CD4-positive, alpha-beta T cell treated with Interleukin-2 at 100 ng/mL for 4 hours (primary cell): ENCODE data around the gene LMNB1.
"Not testable (repeated sequence)": the region's sequence is repeated elsewhere in the genome, so short reads cannot be mapped to it uniquely, and the experiment has no call there.

Source experiments
- DNase-seq: peaks from one replicate; pipeline ENCODE4 v3.0.0-alpha.2; 2020; ENCODE audit warnings: low spot score

Gene LMNB1

DNA sequence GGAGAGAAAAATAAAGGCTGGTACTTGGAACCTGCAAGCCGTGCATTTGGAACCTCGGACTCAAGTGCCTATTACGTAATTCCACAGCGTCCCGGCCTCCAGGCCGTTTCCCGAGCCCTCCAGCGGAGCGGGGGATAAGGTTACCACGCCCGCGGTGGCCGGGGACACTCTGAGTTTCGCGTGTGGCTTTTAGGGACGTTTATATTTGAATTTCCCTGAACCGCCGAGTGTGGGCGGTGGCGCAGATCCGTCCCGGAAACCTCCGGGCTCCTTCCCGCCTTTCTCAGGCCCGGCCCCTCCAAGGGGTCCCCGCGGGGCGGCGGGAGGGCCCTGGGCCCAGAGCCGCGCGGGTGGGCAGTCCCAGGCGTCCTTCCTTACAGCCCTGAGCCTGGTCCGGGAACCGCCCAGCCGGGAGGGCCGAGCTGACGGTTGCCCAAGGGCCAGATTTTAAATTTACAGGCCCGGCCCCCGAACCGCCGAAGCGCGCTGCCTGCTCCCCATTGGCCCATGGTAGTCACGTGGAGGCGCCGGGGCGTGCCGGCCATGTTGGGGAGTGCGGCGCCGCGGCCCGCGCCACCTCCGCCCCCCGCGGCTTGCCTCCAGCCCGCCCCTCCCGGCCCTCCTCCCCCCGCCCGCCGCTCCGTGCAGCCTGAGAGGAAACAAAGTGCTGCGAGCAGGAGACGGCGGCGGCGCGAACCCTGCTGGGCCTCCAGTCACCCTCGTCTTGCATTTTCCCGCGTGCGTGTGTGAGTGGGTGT is at the start of gene LMNB1:
Gene LMNB1 (plus strand): TSS at position 638 of the 758 bp plus-strand sequence. CDS start 373 bp downstream, outside the sequence.
- DNase-seq: peak; percentile 93

- DNase-seq: no peak
Measured at GRCh38 chr5:126732716-126733115, 44.2 kb upstream of the LMNB1 start.

GRCh38 chr5:126734573-126734972 is 42.4 kb upstream of the LMNB1 start:
- not testable (repeated sequence) for DNase-seq

DNA sequence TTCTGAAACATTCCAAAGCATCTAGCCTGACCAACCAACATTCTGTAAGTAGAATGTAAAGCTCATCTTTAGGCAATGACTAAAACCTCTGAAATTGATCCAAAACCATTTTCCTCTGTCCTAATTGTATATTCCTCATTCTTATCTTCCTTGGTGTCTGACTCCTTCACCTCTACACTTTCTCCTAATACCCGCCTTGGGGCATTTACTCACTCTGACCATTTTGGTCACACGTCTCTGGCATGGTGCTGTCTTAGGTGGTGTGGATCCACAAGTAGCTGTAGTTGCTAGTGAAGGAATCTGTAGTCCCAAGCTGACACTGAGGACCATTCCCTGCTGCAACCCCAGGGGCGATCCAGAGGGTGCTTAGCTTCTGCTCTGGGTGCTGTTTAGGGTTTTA is 40.8 kb upstream of the LMNB1 start:
- DNase-seq: no peak

- no peak for DNase-seq
Measured at GRCh38 chr5:126741361-126741760, 35.6 kb upstream of the LMNB1 start.

DNA sequence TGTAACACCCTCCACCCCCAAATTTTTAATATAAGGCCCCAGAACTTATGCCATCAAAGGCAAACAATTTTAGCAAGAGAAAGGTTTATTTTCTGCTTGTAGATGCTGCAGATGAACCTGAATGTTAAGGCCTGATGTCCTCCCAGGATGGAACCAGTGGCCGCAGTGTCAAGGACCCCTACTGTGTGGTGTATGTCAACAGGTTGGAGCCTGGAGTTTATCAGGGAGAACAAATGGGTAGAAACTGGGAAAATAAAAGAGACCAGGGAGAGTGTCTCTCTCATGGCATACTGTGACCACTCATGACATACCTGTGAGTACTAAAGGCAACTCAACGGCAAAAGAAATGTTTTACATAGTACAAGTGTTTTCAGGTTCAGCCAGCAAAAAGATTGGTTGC is 34.5 kb upstream of the LMNB1 start:
- DNase-seq: no peak

- no peak for DNase-seq
Measured at GRCh38 chr5:126744836-126745235, 32.1 kb upstream of the LMNB1 start.

DNA sequence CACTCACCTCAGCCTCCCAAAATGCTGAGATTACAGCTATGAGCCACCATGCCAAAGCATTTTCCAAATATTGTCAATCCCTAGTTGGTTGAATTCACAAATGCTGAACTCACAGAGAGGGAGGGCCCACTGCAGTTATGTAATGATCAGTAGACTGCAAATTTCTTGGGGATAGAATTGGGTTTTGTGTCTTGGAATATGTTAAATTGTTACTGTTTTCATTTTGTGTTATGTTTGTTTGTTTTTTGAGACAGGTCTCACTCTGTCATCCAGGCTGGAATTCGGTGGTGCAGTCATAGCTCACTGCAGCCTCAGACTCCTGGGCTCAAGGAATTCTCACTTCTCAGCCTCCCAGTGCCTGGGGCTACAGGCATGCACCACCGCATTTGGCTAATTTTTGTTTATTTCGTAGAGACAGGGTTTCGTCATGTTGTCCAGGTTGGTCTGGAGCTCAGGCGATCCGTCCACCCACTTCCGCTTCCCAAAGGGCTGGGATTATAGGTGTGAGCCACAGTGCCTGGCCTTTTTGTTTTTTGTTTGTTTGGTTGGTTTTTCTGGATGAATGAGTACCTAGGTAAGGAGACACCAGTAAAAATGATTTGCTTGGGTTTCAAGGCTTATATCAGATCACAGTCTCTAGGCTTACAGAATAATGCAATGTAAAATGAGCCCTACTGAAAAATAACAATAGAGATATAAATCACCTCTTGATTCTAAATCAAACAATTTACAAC is 31.5 kb upstream of the LMNB1 start:
- DNase-seq: no peak

DNA sequence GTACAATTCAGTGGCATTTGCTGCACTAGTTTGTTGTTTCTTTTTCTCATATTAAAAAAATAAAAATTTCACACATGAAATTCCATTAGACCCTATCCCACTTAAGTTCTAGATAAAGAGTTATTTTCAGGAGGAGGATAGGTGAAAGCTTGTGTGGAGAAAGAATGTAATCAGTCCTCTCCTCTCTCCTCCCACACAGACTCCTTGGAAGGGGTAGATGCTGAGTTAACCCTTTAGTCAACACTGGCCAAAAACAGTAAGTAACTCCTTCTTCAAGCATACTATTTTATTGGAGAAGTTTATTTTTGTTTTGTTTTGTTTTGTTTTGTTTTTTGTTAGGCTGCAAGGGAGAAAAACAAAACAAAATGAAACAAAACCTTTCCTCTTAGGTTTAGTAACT is 30.6 kb upstream of the LMNB1 start:
- no peak for DNase-seq

DNA sequence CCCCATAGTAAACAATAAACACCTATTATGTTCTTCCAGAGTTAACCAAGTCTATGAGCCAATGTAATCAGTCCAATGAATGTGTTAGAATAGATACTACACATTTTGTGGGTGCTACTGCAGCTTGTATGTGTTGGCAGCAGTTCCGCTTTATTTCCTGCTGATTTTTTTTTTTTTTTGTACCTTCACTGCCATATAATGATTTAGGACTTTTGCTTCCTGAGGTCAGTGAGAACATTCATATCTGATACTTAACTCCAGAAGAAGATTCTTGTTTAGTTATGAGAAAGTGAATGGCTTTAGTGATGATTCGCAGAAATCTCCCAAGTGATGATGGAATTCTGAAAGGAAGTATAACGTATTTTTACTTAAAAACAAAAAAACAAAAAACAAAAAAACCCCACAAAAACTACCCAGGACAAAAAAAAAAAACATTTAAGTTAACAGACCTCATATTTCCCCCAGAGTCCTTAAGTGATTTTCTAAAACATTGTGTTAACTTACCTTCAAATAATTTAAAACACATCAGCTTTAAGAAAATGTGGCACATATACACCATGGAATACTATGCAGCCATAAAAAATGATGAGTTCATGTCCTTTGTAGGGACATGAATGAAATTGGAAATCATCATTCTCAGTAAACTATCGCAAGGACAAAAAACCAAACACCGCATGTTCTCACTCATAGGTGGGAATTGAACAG is 24.7 kb upstream of the LMNB1 start:
- no peak for DNase-seq

GRCh38 chr5:126753227-126753626 is 23.7 kb upstream of the LMNB1 start:
- no peak for DNase-seq

GRCh38 chr5:126754609-126755008 is 22.3 kb upstream of the LMNB1 start:
- no peak for DNase-seq

DNA sequence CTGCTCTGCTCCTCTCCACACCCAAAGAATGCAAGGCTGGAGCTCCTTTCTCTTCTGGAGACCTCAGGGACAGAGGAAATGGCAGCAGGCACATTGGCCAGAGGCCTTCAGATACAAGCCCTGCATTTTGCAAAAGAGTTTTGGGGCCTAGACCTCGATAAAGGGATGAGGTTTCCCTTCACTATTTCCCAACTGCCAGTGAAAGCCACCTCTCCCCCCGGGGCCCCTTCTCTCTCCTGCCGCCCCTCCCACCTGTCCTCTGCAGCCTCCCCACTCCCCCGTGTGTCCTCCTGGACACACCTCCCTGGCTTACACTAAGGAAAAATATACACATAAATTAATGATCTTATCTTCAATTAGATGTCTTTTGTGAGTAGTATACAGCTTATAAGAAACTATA is 21.3 kb upstream of the LMNB1 start:
- no peak for DNase-seq

DNA sequence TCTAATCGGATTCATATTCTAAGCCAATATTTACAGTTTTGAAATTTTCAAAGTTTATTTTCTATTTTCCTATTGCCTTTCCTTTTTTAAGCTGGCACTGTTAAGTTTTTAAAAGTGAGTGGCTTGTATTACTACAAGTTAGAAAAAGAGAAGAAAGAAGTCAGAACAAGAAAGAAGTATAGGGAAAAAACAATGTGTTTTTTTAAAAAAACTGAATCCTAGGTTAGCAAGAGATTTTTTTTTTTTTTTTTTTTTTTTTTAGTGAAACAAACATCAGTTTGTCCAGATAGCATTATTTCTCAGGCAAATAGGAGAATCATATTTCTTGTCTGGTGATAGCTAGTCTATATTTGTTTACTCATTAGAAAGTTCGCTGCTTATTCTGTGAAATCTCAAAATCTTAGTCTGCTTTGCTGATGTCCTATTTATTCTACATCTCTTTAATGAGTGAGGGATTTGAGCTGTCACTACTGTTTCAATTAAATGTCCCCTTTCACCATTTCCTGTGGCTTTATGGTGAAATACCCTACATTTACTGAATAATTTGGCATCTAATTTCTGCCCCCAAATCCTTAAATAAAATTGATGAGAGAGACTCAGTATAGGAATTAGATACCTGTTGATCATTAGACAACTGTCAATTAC is 19.1 kb upstream of the LMNB1 start:
- no peak for DNase-seq

- no peak for DNase-seq
Measured at GRCh38 chr5:126763371-126763770, 13.6 kb upstream of the LMNB1 start.

- DNase-seq: no peak
Measured at GRCh38 chr5:126769703-126770102, 7.2 kb upstream of the LMNB1 start.

DNA sequence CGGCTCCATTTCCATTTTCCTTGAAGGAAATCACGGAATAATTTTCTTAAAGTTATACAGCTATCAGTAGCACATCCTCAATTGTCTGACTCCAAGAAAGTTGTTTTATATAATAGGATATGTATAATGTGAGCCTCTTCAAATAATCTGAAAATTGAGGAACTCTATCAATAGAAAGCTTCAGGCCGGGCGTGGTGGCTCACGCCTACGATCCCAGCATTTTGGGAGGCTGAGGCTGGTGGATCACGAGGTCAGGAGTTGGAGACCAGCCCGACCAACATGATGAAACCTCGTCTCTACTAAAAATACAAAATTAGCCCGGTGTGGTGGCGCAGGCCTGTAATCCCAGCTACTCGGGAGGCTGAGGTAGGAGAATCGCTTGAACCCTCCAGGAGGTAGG is 3.4 kb upstream of the LMNB1 start:
- not testable (repeated sequence) for DNase-seq

DNA sequence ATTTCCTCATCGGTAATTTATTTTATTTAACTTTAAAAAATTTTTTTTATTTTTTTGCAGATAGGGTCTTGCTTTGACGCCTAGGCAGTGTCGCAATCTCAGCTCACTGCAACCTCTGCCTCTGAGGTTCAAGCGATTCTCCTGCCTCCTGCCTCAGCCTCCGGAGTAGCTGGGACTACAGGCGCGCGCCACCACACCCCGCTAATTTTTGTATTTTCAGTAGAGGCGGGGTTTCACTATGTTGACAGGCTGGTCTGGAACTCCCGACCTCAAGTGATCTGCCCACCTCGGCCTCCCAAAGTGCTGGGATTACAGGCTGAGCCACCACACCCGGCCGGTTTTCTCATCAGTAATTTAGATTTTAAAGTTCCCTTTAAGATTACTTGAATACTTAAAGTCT is 2.3 kb upstream of the LMNB1 start:
- not testable (repeated sequence) for DNase-seq

GRCh38 chr5:126777257-126777974 is 480 bp downstream of the LMNB1 start:
- DNase-seq: peak; percentile 61

DNA sequence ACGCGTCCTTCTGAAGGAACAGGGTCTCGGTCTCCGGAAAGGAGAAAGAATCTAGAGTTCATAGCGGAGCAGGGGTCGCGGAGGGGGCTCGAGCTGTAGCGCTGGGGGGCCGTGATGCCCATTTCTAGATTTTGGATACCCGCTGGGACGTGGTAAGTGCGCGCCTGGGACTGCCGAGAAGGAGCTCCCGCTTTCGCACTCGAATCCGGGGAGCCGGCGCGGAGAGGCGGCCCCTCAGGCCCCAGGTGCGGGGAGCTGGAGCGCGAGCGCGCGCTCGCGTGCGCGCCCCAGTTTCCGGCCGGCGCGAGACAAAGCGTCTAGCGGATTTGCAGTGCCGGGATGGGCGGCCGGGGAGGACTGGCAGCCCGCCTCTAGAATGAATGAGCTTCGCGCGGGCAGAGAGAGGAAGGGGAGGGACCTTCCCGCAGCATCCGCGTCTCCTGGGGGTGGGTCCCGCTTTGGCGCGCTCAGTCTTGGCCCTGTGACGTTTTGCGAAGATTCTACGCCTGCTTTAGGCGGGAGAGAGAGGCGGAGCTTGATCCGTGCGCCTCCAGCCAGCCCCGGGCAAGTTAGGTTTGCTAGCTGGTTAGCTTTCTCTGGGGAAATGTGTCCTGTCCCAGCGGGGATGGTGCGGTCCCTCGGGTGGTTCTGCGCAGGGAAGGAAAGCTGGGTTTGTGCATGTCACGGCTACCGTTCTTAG is 1.2 kb downstream of the LMNB1 start:
- peak; percentile 94 for DNase-seq
